Posterior cingulate gyrus (tissue), 11 donors: ENCODE data around the gene MBOAT7.
A peak's percentile ranks its signal among the peaks of the same experiment; 100 is the strongest.

Experiments
- DNase-seq, 10 donors: peaks; one replicate each; pipeline versions ENCODE4 v3.0.0 to v3.0.0-alpha.2; 2020 to 2021; ENCODE audit warnings: mixed read lengths in 3 of 10
- intact Hi-C: fragments of 100-400 bp; cut with DNase I; formaldehyde crosslinking; loops from one replicate; pipeline ENCODE4 v1.15.1; 2023

MBOAT7 gene

DNA sequence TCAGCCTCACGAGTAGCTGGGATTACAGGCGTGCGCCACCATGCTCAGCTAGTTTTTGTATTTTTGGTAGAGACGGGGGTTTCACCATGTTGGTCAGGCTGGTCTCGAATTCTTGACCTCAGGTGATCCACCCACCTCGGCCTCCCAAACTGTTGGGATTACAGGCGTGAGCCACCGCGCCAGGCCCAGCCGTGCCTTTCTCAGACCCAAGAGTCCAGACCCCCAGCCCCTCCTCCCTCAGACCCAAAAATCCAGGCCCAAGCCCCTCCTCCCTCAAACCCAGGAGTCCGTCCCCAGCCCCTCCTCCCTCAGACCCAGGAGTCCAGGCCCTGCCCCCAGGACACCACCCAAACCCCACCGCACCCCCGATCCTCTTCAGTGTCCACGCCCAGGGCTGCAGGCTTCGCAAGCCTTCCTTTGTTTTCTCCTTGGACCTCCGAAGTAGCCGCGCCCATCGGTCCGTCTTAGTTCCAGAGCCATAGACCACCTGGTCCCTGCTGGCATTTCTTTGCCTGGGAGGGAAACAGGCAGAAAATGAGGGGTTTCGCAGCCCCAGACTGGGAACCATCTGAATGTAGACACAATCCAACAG, 20.1 kb downstream of the MBOAT7 start:
- DNase-seq: peak in 1 of 10 donors; percentile 77
- intact Hi-C loops: no loop called here

- peak; percentile 77 to 98 (median 96) for DNase-seq
These were observed 21.0 kb downstream of the MBOAT7 start for GRCh38 chr19:54168174-54168917.

GRCh38 chr19:54165222-54165621, 24.2 kb downstream of the MBOAT7 start:
- no peak for DNase-seq

More at GRCh38 chr19:54168174-54168917, 21.0 kb downstream of the MBOAT7 start:
- intact Hi-C loops: loop anchor here (1.0 kb wide), 1 partner anchor 63 kb away; no protein-coding TSS in a partner anchor

DNA sequence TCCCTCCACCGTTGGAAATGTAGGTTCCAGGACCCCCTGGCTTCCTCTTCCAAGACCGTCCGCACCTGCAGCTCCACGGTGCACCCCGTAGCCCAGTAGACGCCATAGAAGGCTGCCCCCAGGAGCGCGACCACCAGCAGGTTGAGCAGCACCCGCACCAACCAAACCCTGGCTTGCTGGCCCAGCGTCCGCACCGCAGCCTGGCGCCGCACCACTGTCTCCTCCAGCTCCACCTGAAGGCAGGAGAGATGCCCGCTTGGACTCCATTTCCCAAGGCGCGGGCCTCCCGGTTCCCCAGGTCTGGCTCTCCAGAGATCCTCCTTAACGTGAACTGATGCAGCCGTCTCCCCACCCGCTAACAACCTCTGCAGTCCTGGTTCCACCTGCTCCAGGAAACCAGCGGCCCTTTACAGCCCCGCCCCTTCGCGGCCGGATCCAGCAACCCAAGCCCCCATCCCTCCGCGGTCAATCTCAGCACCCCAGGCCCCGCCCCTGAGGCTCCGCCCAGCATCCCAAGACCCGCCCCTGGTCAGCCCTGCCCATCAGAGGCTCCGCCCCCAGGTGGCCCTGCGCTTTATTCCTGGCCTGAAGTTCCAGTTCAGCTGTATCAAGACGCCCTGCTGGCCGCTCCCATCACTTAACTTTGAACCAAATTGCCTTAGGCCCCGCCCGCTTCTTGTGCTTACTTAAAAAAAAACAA, 24.9 kb downstream of the MBOAT7 start:
- intact Hi-C loops: no loop called here
- DNase-seq: no peak

More at GRCh38 chr19:54165222-54165621, 24.2 kb downstream of the MBOAT7 start:
- intact Hi-C loops: no loop called here

DNA sequence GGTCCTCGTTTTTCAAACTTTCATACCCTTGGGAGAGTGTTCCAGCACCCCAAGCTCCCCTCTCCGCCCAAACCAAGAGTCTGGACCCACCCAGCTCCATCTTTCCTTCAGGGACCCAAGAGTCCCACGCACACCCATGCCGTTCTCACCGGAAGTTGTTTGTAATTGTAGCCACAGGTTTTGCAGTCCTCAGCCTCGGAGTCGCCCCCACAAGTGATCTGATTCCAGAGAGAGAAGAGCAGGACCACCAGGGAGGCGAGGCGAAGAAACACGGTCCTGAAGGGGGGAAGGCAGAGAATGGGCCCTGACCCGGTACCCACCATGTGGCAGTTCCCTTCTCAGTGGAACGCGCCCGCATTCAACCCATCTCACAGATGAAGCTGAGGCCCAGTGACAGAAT, 26.5 kb downstream of the MBOAT7 start:
- no peak for DNase-seq
- intact Hi-C loops: no loop called here

DNA sequence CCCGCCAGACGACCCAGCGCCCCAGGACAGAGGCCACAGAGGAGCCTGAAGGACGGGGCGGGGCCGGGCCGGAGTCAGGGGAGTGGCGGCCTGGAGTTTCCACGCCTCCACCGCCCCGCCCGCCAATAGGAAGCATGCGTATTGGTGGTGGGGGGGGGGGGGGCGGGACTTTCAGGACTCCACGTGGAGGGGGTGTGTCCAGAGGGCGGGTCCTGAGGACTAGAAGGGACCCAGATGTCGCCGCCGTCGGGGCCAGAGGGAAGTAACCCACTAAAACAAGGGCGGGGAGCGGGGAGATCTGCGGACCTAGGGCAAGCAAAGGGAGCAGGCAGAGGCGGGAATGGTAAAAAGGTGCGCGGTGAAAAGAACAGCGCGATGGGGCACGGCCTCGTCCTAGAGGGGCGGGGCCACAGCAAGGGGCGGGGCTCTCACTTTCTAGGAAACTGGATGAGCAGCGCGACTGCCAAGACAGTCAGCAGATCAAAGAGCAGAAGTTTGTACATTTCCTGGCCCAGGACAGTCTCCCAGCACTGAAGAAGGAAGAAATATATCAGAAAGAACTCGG, 27.1 kb downstream of the MBOAT7 start:
- intact Hi-C loops: no loop called here
- DNase-seq: peak in 6 of 10 donors; percentile 24 to 91 (median 40)

DNA sequence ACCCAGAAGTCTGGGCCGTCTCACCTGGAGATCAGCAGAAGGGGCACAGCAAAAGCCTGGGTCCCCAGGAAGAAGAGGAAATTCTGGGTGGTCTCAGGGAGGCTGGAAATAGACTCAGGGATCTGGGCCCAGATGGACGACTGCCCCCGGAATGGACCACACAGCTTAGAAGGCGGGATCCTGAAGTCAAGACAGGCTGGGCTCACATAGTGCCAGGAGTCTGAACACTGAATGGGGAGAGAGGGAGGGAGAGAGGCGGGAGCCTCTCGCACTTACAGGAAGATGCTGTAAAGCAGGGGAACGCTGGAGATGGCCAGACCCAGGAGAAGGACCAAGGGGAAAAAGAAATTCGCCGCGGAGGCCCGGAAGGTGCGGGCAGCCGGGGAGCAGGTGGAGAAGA, 28.5 kb downstream of the MBOAT7 start:
- intact Hi-C loops: no loop called here
- no peak for DNase-seq

- intact Hi-C loops: no loop called here
- DNase-seq: no peak
These were observed 29.1 kb downstream of the MBOAT7 start for GRCh38 chr19:54160182-54160811.

- peak; percentile 99 to 100 (median 100) for DNase-seq
- intact Hi-C loops: no loop called here
These were observed 29.8 kb downstream of the MBOAT7 start, which contains the start of gene LENG1 for GRCh38 chr19:54159352-54160181. TSS of gene LENG1 (minus strand) at chr19:54159721. CDS start at chr19:54159695, 26 bp downstream.

GRCh38 chr19:54158812-54159351, 30.5 kb downstream of the MBOAT7 start:
- intact Hi-C loops: no loop called here
- DNase-seq: peak in 2 of 10 donors; percentile 12 to 29

DNA sequence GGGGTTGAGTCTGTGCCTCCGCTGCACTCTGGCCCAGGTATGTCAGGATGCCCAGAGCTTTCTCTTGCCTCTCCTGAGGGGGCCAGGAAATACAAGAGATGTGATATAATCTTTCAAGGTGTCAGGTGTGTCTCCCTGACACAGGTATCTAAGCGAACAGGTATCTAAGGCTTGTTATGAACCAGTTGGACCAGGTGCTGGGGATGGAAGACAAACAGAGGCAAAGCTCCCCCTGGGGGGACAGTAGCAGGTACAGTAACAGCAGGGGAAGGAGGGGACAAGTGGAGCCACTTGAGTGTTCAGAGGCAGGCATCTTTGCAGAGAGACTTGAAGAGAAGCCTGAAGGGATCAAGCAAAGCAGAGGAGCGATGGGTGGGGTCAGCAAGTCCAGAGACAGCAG, 32.4 kb downstream of the MBOAT7 start:
- intact Hi-C loops: no loop called here
- no peak for DNase-seq

- intact Hi-C loops: no loop called here
- no peak for DNase-seq
These were observed 32.9 kb downstream of the MBOAT7 start for GRCh38 chr19:54156490-54156889.

DNA sequence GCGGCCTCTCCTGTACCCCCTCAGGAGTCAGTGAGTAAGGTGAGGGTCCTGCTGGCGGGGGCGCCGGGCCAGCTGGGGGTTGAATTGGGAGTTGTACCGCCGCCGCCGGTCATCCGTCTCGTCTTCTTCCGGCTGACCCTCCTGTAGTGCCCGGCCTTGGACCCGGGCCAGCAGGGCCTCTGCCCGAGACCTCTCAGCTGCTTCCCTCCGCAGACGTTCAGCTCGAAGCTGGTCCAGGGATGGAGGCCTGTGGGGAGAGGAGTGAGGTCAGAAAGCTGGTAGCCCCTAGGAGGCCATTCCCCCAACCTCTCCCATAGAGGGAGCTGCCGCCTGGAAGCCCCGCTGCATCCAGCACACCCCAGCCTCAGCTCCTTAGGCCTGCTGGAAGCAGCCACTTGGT, 33.7 kb downstream of the MBOAT7 start:
- DNase-seq: peak in 1 of 10 donors; percentile 83
- intact Hi-C loops: no loop called here

- DNase-seq: no peak
- intact Hi-C loops: no loop called here
These were observed 34.6 kb downstream of the MBOAT7 start for GRCh38 chr19:54154603-54155345.

DNA sequence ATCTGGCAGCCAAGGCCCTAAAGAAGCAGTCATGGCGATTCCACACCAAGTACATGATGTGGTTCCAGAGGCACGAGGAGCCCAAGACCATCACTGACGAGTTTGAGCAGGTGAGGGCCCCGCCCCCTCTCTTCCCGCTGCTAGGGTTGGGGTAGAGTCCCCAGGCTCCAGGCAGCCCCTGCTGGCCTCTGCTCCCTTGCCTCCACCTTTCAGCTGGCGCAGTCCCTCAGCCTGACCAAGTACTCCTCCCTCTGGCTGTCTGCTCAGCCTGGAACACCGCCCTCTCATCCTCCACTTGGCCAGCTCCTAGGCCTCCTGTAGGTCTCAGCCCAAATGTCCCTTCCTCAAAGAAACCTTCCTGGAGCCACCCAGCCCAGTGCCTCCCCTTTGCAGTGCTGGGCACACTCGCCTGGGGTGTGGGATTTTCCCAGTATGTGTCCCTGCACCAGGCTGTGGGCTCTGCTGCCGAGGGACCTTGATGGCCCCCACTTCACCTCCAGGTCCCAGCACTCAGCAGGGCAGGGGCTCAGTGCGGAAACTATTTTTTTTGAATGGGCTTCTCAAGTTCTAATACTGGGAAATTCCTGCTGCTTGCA, 35.6 kb downstream of the MBOAT7 start:
- intact Hi-C loops: no loop called here
- DNase-seq: no peak

GRCh38 chr19:54152878-54153524, 36.4 kb downstream of the MBOAT7 start:
- no peak for DNase-seq
- intact Hi-C loops: no loop called here

DNA sequence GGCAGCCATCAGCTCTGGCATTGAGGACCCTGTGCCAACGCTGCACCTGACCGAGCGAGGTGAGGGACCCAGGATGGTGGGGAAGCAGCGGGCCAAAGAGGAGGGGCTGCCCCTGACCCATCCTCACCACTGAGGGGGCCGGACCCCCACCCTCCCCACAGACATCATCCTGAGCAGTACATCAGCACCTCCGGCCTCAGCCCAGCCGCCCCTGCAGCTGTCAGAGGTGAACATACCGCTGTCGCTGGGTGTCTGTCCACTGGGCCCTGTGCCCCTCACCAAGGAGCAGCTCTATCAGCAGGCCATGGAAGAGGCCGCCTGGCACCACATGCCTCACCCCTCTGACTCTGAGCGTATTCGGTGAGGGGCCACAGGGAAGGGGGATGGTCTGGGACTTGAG, 37.1 kb downstream of the MBOAT7 start:
- DNase-seq: no peak
- intact Hi-C loops: no loop called here
